ENCODE data around the gene MSH5. TPM values are rescaled to one million over a fixed set of nuclear protein-coding genes. Genes with fewer than 3 reads are reported as not detected.

Gene MSH5
- total RNA-seq, 1 donor from 2014 or later, result 1.4 TPM

- peak; percentile 90 to 93 for DNase-seq (ENCODE audit: low read depth in 2 of 2)
Measured at GRCh38 chr6:31729515-31729978, 10.3 kb upstream of the MSH5 start.

- peak; percentile 91 to 97 for DNase-seq (ENCODE audit: low read depth in 2 of 2)
Measured at GRCh38 chr6:31729979-31730630, 9.7 kb upstream of the MSH5 start.

GRCh38 chr6:31730631-31731086 lies 9.1 kb upstream of the MSH5 start:
- no peak for DNase-seq (ENCODE audit: low read depth in 2 of 2)

- no peak for DNase-seq (ENCODE audit: low read depth in 2 of 2)
Measured at GRCh38 chr6:31732029-31732428, 7.8 kb upstream of the MSH5 start.

GRCh38 chr6:31733734-31734133 lies 6.1 kb upstream of the MSH5 start:
- DNase-seq (ENCODE audit: low read depth in 2 of 2), result no peak

- no peak for DNase-seq (ENCODE audit: low read depth in 2 of 2)
Measured at GRCh38 chr6:31734247-31734820, 5.5 kb upstream of the MSH5 start.

- DNase-seq (ENCODE audit: low read depth in 2 of 2), result peak in 1 of 2 donors; percentile 87
Measured at GRCh38 chr6:31734821-31735406, 4.9 kb upstream of the MSH5 start.

GRCh38 chr6:31736021-31736767 lies 3.6 kb upstream of the MSH5 start, which contains the start of gene CLIC1:
Gene CLIC1 (minus strand): TSS chr6:31736530. CDS start chr6:31736300, 230 bp downstream.
- DNase-seq (ENCODE audit: low read depth in 2 of 2), result peak; percentile 78 to 82

- no peak for DNase-seq (ENCODE audit: low read depth in 2 of 2)
Measured at GRCh38 chr6:31736768-31737314, 3.0 kb upstream of the MSH5 start.

- peak; percentile 46 to 75 for DNase-seq (ENCODE audit: low read depth in 2 of 2)
Measured at GRCh38 chr6:31737315-31737990, 2.4 kb upstream of the MSH5 start.

GRCh38 chr6:31737991-31738979 lies 1.5 kb upstream of the MSH5 start:
- DNase-seq (ENCODE audit: low read depth in 2 of 2), result peak; percentile 80 to 93

GRCh38 chr6:31740397-31741223 lies 805 bp downstream of the MSH5 start:
- DNase-seq (ENCODE audit: low read depth in 2 of 2), result peak in 1 of 2 donors; percentile 41

GRCh38 chr6:31741815-31742214 lies 2.0 kb downstream of the MSH5 start:
- no peak for DNase-seq (ENCODE audit: low read depth in 2 of 2)

GRCh38 chr6:31742894-31743293 lies 3.1 kb downstream of the MSH5 start:
- no peak for DNase-seq (ENCODE audit: low read depth in 2 of 2)

GRCh38 chr6:31744422-31744821 lies 4.6 kb downstream of the MSH5 start:
- no peak for DNase-seq (ENCODE audit: low read depth in 2 of 2)

- DNase-seq (ENCODE audit: low read depth in 2 of 2), result no peak
Measured at GRCh38 chr6:31749301-31750036, 9.7 kb downstream of the MSH5 start.

GRCh38 chr6:31750411-31751022 lies 10.7 kb downstream of the MSH5 start:
- no peak for DNase-seq (ENCODE audit: low read depth in 2 of 2)
